Measurements from ENCODE around the gene C5orf24. TPM values are rescaled to one million over a fixed set of nuclear protein-coding genes. Genes with fewer than 3 reads are reported as not detected.

C5orf24 gene
- total RNA-seq (57.4 and 57.9 TPM in 2 replicates), polyA plus RNA-seq (49.5 and 62.5 TPM in 2 replicates)

DNA sequence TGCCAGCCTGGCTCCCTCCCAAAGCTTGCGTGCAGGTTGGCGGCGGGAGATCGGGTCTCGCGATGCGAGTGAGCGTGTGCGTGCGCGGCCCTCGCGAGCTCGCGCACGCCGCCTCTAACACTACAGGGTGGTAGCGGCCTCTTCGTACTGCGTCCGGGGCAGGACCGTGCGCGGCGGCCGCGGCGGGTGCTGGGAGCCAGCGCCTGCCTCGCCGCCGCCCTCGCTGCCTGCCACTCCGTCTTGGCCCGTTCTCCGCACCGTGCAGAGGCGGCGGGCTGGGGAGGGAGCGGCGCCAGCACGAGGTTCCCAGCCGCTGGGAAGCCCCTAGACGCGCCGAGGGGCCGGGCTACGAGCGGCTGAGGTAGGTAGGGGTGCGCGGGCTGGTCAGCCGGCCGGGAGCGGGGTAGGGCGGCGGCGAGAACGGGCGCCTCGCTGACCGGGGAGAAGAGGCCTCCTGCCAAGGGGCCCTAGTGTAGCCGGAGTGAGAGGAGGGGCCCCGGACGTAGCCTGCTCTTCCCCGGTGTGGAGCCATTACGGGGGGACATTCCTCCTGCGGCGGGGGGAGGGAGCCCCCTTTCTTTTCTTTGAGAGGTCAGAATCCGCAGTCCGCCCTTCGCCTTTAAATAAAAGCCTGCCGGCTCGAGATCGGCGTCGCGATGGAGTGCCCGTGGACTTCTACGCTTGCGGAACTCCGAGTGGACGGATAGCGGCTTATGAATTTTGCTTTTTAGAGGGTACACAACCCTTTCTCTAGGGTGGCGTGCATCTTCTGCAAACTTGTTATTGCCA lies at the start of gene C5orf24:
Gene C5orf24, plus strand, starts transcription at position 117 of the 789 bp plus-strand sequence. CDS start 8,933 bp downstream, outside the sequence.
- Histone ChIP-seq H3K27me3 (no peaks in the 10 kb centered on the region), H3K27ac (peak within 1 kb of the TSS; percentile 98), H3K4me3 (peak within 1 kb of the TSS; percentile 85), H3K36me3 (peaks cover 8% of the 10 kb centered on the region), H3K9me3 (ENCODE audit: low read depth) (no peaks in the 10 kb centered on the region), H3K4me1 (ENCODE audit: low read depth) (peaks cover 12% of the 10 kb centered on the region)
- TF ChIP-seq, protein P1, sequence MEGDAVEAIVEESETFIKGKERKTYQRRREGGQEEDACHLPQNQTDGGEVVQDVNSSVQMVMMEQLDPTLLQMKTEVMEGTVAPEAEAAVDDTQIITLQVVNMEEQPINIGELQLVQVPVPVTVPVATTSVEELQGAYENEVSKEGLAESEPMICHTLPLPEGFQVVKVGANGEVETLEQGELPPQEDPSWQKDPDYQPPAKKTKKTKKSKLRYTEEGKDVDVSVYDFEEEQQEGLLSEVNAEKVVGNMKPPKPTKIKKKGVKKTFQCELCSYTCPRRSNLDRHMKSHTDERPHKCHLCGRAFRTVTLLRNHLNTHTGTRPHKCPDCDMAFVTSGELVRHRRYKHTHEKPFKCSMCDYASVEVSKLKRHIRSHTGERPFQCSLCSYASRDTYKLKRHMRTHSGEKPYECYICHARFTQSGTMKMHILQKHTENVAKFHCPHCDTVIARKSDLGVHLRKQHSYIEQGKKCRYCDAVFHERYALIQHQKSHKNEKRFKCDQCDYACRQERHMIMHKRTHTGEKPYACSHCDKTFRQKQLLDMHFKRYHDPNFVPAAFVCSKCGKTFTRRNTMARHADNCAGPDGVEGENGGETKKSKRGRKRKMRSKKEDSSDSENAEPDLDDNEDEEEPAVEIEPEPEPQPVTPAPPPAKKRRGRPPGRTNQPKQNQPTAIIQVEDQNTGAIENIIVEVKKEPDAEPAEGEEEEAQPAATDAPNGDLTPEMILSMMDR (IDR thresholded peaks at IDR 0.05; ENCODE audit: low read depth, low read length): no peak
- DNase-seq (ENCODE audit: low read depth in 1 of 2, low spot score in 1 of 2): peak; percentile 94 to 98

- DNase-seq (ENCODE audit: low read depth in 1 of 2, low spot score in 1 of 2): no peak
- TF ChIP-seq, protein P1 (IDR thresholded peaks at IDR 0.05; ENCODE audit: low read depth, low read length): no peak
- H3K27me3 ChIP-seq: no peaks in the 10 kb centered on the region
- H3K4me1 ChIP-seq (ENCODE audit: low read depth): no peaks in the 10 kb centered on the region
- H3K27ac ChIP-seq: no peak overlapping the region
- H3K9me3 ChIP-seq (ENCODE audit: low read depth): no peaks in the 10 kb centered on the region
- H3K36me3 ChIP-seq: peaks cover 34% of the 10 kb centered on the region
- H3K4me3 ChIP-seq: no peak overlapping the region
Observed at GRCh38 chr5:134798468-134798867, 47.3 kb upstream of the C5orf24 start.

DNA sequence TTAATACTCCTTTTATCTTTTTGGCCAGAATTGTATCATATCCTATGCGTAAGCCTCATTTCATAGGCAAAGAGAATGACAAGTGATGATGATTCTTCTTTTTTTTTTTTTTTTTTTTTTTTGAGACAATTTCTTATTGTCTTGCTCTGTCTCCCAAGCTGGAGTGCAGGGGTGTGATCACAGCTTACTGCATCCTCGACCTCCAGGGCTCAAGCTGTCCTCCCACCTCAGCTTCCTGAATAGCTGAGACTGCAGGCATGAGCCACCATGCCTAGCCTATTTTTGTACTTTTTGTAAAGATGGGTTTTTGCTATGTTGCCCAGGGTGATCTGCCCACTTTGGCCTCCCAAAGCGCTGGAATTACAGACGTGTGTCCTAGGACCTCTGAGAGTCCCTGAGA lies 41.9 kb upstream of the C5orf24 start:
- H3K9me3 ChIP-seq (ENCODE audit: low read depth): no peaks in the 10 kb centered on the region
- H3K4me3 ChIP-seq: no peak overlapping the region
- TF ChIP-seq, protein P1 (IDR thresholded peaks at IDR 0.05; ENCODE audit: low read depth, low read length): no peak
- no peak overlapping the region for H3K27ac ChIP-seq
- H3K27me3 ChIP-seq: no peaks in the 10 kb centered on the region
- no peaks in the 10 kb centered on the region for H3K4me1 ChIP-seq (ENCODE audit: low read depth)
- peaks cover 9% of the 10 kb centered on the region for H3K36me3 ChIP-seq
- no peak for DNase-seq (ENCODE audit: low read depth in 1 of 2, low spot score in 1 of 2)

DNA sequence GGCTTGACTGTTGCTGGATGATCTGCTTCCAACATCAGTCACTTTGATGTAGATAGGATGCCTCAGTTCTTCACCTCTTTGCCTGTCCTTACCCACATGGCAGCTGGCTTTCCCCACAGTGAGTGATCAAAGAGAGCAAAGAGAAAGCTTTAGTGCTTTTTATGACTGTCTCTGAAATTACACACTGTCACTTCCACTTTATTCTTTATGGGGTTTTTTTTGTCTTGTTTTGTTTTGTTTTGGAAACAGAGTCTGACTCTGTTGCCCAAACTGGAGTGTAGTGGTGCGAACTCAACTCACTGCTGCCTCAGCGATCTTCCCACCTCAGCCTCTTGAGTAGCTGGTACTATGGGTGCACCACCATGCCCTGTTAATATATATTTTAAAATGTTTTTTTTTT lies 32.4 kb upstream of the C5orf24 start:
- Histone ChIP-seq H3K27ac (no peak overlapping the region), H3K4me1 (ENCODE audit: low read depth) (no peaks in the 10 kb centered on the region), H3K36me3 (peaks cover 52% of the 10 kb centered on the region), H3K27me3 (no peaks in the 10 kb centered on the region), H3K4me3 (no peak overlapping the region), H3K9me3 (ENCODE audit: low read depth) (no peaks in the 10 kb centered on the region)
- TF ChIP-seq, protein P1 (IDR thresholded peaks at IDR 0.05; ENCODE audit: low read depth, low read length): no peak
- DNase-seq (ENCODE audit: low read depth in 1 of 2, low spot score in 1 of 2): no peak

GRCh38 chr5:134813827-134814226 lies 31.9 kb upstream of the C5orf24 start:
- no peak for DNase-seq (ENCODE audit: low read depth in 1 of 2, low spot score in 1 of 2)
- H3K27me3 ChIP-seq: no peaks in the 10 kb centered on the region
- H3K36me3 ChIP-seq: peaks cover 50% of the 10 kb centered on the region
- TF ChIP-seq, protein P1 (IDR thresholded peaks at IDR 0.05; ENCODE audit: low read depth, low read length): no peak
- H3K4me3 ChIP-seq: no peak overlapping the region
- H3K27ac ChIP-seq: no peak overlapping the region
- no peaks in the 10 kb centered on the region for H3K9me3 ChIP-seq (ENCODE audit: low read depth)
- no peaks in the 10 kb centered on the region for H3K4me1 ChIP-seq (ENCODE audit: low read depth)

Data from cardiac muscle cell (in vitro differentiated cells and primary cell).